H1 (cell line): Measurements from ENCODE around the gene SLC52A1. TPM values are rescaled to one million over a fixed set of nuclear protein-coding genes. Genes with fewer than 3 reads are reported as not detected.

Source experiments
- CTCF ChIP-seq, 3 experiments: IDR thresholded peaks; 1 replicate in 2 of 3; 2 replicates in 1 of 3; pipeline versions ENCODE4 v1.5.1 to v1.6.1; 2011; ENCODE audit warnings: low read length in 3 of 3, mild to moderate bottlenecking in 3 of 3, inconsistent platforms in 2 of 3, low read depth in 1 of 3, moderate library complexity in 1 of 3; ENCODE audit not compliant: insufficient read depth in 1 of 3; ENCODE audit errors: control extremely low read depth in 1 of 3
- KDM4A ChIP-seq: IDR thresholded peaks from one replicate; pipeline ENCODE4 v1.7.1; 2012; ENCODE audit warnings: low read depth, mild to moderate bottlenecking, moderate library complexity, low read length, inconsistent platforms; ENCODE audit not compliant: severe bottlenecking
- SIN3A ChIP-seq, 2 experiments: IDR thresholded peaks in 1 of 2; conservative IDR thresholded peaks in 1 of 2; 2 replicates each; pipeline ENCODE4 v1.6.1; 2011 to 2012; ENCODE audit warnings: low read length in 2 of 2, improper control_type of control experiment in 1 of 2, low read depth in 1 of 2, mild to moderate bottlenecking in 1 of 2
- SP4 ChIP-seq: IDR thresholded peaks from 2 replicates; pipeline ENCODE4 v1.6.1; 2012; ENCODE audit warnings: low read length, inconsistent platforms
- USF2 ChIP-seq: IDR thresholded peaks from 2 replicates; pipeline ENCODE4 v1.6.1; 2011; ENCODE audit warnings: low read length, improper control_type of control experiment
- polyA plus RNA-seq, 7 experiments: library from polyadenylated mRNA; depleted of rRNA in 3 of 7; stranded (reverse) in 5 of 7; unstranded in 2 of 7; fragments of >200 nt in 5 of 7; fragments of 200-250 nt in 2 of 7; gene quantifications; 1 replicate in 5 of 7; 2 replicates in 1 of 7; 4 replicates in 1 of 7; pipeline versions ENCODE4 v1.2.1 to v1.2.3, GENCODE V29; 2011 to 2013; ENCODE audit warnings: missing spikeins in 2 of 7, mixed read lengths in 2 of 7
- total RNA-seq: library from RNA; stranded (reverse); fragmentation: NEBNext Ultra II Directional; extraction: Animal tissue kit (Norgen Biotek cat#: 25700); gene quantifications from 2 replicates; pipeline ENCODE4 v1.2.1, GENCODE V29; 2021

The SLC52A1 gene
- total and polyA plus RNA-seq, 2 of the 8 experiments (the other 6 are each of a cell fraction or from before 2014, with no cell fraction given): 0.61 to 0.67 TPM

GRCh38 chr17:5050278-5050677 lies 15.1 kb upstream of the SLC52A1 start (continued):
- no peak for TF ChIP-seq SIN3A (conservative IDR thresholded peaks at IDR 0.05 in 1 of 2, IDR thresholded peaks at IDR 0.05 in 1 of 2; ENCODE audit: low read depth in 1 of 2, low read length in 2 of 2)
- TF ChIP-seq USF2: no peak
- no peak for TF ChIP-seq KDM4A
- TF ChIP-seq SP4: no peak
- no peak for TF ChIP-seq CTCF (IDR thresholded peaks at IDR 0.05; ENCODE audit: control extremely low read depth in 1 of 3, insufficient read depth in 1 of 3, low read depth in 1 of 3, low read length in 3 of 3)
